Common myeloid progenitor, CD34-positive (primary cell): ENCODE results near the gene TMEM200B.

Source experiments
- CTCF ChIA-PET: fragments of 350-600 bp; sonication (Branson Sonifier 250); formaldehyde crosslinking; loops from one replicate; lab custom pipeline; 2021; ENCODE audit warnings: antibody characterized with exemption; lab: Charles Lee
- POLR2A ChIA-PET: fragments of 350-600 bp; sonication (Branson Sonifier 250); formaldehyde crosslinking; loops from one replicate; lab custom pipeline; 2021; ENCODE audit warnings: antibody characterized with exemption; lab: Charles Lee
- DNase-seq, 3 donors: peaks; one replicate each; pipeline versions ENCODE4 v3.0.0 to v3.0.0-alpha.2; 2013
- H3K27ac ChIP-seq, 2 experiments: 1 replicate in 1 of 2; 2 replicates in 1 of 2; pipeline ENCODE4 v1.7.0; 2013; ENCODE audit warnings: inconsistent platforms in 2 of 2, low read length in 2 of 2, mild to moderate bottlenecking in 2 of 2, low read depth in 1 of 2, moderate library complexity in 1 of 2; ENCODE audit not compliant: severe bottlenecking in 2 of 2, insufficient read depth in 1 of 2, poor library complexity in 1 of 2
- H3K27me3 ChIP-seq, 5 experiments: replicated peaks in 2 of 5; 1 replicate in 3 of 5; 2 replicates in 2 of 5; pipeline versions ENCODE4 v1.6.1 to v1.7.0; 2013; ENCODE audit warnings: low read length in 4 of 5, mild to moderate bottlenecking in 2 of 5, moderate library complexity in 2 of 5, inconsistent platforms in 1 of 5; ENCODE audit not compliant: insufficient read depth in 5 of 5, control insufficient read depth in 4 of 5
- H3K36me3 ChIP-seq, 4 experiments: 1 replicate in 2 of 4; 2 replicates in 2 of 4; pipeline versions ENCODE4 v1.6.1 to v1.7.0; 2013; ENCODE audit warnings: low read length in 3 of 4, control low read depth in 1 of 4, mild to moderate bottlenecking in 1 of 4; ENCODE audit not compliant: control insufficient read depth in 4 of 4, insufficient read depth in 4 of 4
- H3K4me1 ChIP-seq, 4 experiments: 1 replicate in 3 of 4; 2 replicates in 1 of 4; pipeline versions ENCODE4 v1.6.1 to v1.7.1; 2013; ENCODE audit warnings: low read length in 3 of 4, mild to moderate bottlenecking in 3 of 4, control low read depth in 1 of 4, inconsistent platforms in 1 of 4, moderate library complexity in 1 of 4; ENCODE audit not compliant: control insufficient read depth in 4 of 4, insufficient read depth in 4 of 4; ENCODE audit errors: control extremely low read depth in 1 of 4
- H3K4me3 ChIP-seq, 7 experiments: 1 replicate in 4 of 7; 2 replicates in 3 of 7; pipeline versions ENCODE4 v1.5.1 to v1.7.0; 2013; ENCODE audit warnings: mild to moderate bottlenecking in 7 of 7, low read length in 6 of 7, moderate library complexity in 6 of 7, inconsistent platforms in 2 of 7, low read depth in 2 of 7, control low read depth in 1 of 7; ENCODE audit not compliant: insufficient read depth in 4 of 7, control insufficient read depth in 1 of 7; ENCODE audit errors: extremely low read depth in 1 of 7
- H3K9me3 ChIP-seq, 5 experiments: 1 replicate in 4 of 5; 2 replicates in 1 of 5; pipeline versions ENCODE4 v1.6.1 to v1.7.1; 2013; ENCODE audit warnings: low read length in 4 of 5, mild to moderate bottlenecking in 2 of 5, inconsistent platforms in 1 of 5, low read depth in 1 of 5, moderate library complexity in 1 of 5; ENCODE audit not compliant: control insufficient read depth in 4 of 5, insufficient read depth in 2 of 5; ENCODE audit errors: control extremely low read depth in 1 of 5
- WGBS: methylation state at CpG from one replicate; pipeline ENCODE4 v1.1.5; 2013; ENCODE audit not compliant: insufficient coverage; 5-methylcytosine and 5-hydroxymethylcytosine counted together

The TMEM200B gene

DNA sequence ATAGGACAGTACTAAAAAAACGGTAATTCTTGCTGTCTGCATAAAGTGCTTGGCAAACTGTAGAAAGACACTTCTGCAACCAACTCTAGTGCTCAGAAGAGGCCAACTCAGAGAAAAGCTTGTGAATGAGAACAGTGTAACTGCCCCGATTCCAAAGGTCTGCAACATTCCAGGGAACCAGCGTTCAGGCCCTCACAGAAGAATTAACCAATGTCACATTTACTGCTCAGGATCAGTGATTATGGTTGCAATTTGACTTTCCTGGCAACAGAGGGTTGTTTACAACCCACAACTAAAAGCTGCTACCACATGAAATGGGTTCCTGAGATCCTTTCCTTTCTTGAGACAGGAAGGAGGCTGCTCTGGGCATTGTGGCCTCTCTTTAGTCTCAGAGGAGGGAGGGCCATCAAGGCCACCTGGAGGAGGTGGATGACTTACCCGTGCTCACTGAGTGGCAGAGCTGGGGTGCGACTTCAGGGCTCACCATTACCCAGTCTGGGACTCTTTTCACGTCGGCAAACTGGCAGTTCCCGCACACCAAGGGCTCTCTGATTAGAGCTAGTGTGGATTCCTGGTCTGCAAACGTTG, 42.7 kb upstream of the TMEM200B start:
- ChIA-PET POLR2A (interaction anchor here (0.7 kb wide), 1 partner anchor 331 kb away, joined by 3 read pairs; no protein-coding TSS in a partner anchor), CTCF (interaction anchor here (1.1 to 1.9 kb wide), 2 partner anchors 30 to 44 kb away, joined by 3 to 5 read pairs; no protein-coding TSS in a partner anchor)
- Histone ChIP-seq H3K36me3 (peaks cover 21 to 77% (median 35%) of the 10 kb centered on the region in 4 experiments), H3K27me3 (no peaks in the 10 kb centered on the region), H3K4me3 (no peak overlapping the region), H3K9me3 (no peaks in the 10 kb centered on the region), H3K4me1 (no peaks in the 10 kb centered on the region), H3K27ac (peak overlapping the region; percentile 6 to 12)
- WGBS: 98% methylated on average over 9 of the region's 9 CpGs
- DNase-seq: no peak

GRCh38 chr1:29164588-29164987, 40.9 kb upstream of the TMEM200B start:
- no peaks in the 10 kb centered on the region for H3K4me1 ChIP-seq
- no peaks in the 10 kb centered on the region for H3K27me3 ChIP-seq
- H3K4me3 ChIP-seq: no peak overlapping the region
- H3K36me3 ChIP-seq: peaks cover 21 to 80% (median 43%) of the 10 kb centered on the region in 4 experiments
- no peak for DNase-seq
- 100% methylated on average over 1 of the region's 4 CpGs for WGBS
- CTCF ChIA-PET: interaction anchor here (1.2 to 1.8 kb wide), 2 partner anchors 17 to 32 kb away, joined by 3 to 4 read pairs; partner anchors contain the start of gene SRSF4
- POLR2A ChIA-PET: no interaction called here
- no peak overlapping the region for H3K27ac ChIP-seq
- H3K9me3 ChIP-seq: no peaks in the 10 kb centered on the region

DNA sequence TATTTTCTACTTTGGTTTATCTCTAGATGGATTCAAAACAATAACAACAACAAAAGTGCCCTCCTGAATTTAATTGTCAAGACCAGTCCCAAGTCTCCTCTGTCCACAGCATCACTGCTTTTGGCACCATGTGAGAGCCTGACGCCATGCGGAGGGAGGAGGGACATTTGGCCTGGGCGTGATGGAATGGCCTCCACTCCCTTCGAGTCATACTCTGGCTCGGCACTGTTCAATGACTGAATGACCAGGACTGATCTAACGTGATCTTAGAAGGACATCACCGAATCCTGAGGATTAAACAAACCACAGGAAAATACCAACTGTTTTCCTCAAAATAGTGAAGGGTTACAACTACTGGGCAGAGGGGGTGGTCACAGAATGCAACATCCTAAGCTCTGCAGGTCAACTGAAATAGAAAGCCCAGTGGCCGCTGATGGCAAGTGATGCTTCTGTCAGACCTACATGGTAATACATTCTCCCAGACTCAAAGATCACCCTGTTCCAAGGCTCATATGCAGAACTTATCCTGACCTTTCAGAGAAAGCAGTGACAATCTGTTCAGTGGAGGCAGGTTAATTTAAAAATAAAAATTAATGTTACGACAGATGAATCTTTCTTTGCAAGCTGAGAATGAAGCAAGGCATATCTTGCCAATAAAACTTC, 38.9 kb upstream of the TMEM200B start:
- Histone ChIP-seq H3K27me3 (no peaks in the 10 kb centered on the region), H3K4me3 (no peak overlapping the region), H3K36me3 (peaks cover 19 to 85% (median 55%) of the 10 kb centered on the region in 4 experiments), H3K27ac (peak overlapping the region in 1 of 2 experiments; percentile 30), H3K4me1 (no peaks in the 10 kb centered on the region), H3K9me3 (no peaks in the 10 kb centered on the region)
- ChIA-PET CTCF (interaction anchor here (0.8 to 1.8 kb wide), 3 partner anchors 16 to 34 kb away, joined by 3 to 4 read pairs (median 3); partner anchors contain the start of gene SRSF4), POLR2A (no interaction called here)
- no peak for DNase-seq
- 96% methylated on average over 8 of the region's 9 CpGs for WGBS

DNA sequence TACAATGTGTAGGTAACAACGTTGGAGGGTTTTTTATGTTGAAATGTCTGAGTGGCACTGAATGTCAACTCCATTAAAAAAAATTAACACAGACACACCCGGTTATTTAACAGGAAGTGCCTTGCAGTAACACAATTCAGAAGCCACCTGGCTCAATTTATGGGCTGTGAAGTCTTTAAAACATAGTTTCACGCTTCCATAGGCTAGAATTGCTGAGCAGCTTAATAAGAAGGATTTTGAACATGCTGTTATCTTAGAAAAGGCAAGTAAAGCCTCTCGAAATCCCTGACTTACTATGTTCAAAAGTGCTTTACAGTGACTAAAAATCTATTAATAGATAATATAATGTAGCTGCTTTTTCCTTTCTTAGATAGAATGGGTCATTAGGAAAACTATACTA, 38.3 kb upstream of the TMEM200B start:
- Histone ChIP-seq H3K27ac (peak overlapping the region in 1 of 2 experiments; percentile 30), H3K9me3 (no peaks in the 10 kb centered on the region), H3K27me3 (no peaks in the 10 kb centered on the region), H3K4me3 (no peak overlapping the region), H3K36me3 (peaks cover 20 to 88% (median 59%) of the 10 kb centered on the region in 4 experiments), H3K4me1 (no peaks in the 10 kb centered on the region)
- DNase-seq: no peak
- ChIA-PET POLR2A (no interaction called here), CTCF (interaction anchor here (0.8 kb wide), 1 partner anchor 20 kb away, joined by 3 read pairs; the partner anchor contains the start of gene SRSF4)
- WGBS: 100% methylated on average over 1 of the region's 4 CpGs

DNA sequence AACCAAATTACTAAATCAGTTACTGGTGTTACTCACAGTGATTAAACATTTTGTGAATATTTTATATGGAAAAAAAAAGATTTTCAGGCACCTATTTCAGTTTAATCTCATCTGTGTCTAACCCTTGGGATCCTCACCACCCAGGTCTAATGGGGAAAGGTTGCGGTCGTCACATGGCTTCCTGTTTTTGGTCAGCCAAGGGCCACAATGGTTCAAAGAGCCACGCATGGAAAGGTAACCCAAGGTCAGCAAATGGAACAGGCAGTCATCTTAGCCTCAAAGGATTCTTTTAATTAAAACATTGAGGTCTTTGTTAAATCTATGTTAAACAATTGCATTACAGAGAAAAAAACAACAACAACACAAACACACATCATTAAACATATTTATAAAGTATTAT, 36.1 kb upstream of the TMEM200B start:
- no peaks in the 10 kb centered on the region for H3K4me1 ChIP-seq
- no peak overlapping the region for H3K4me3 ChIP-seq
- POLR2A ChIA-PET: interaction anchor here (0.5 kb wide), 1 partner anchor 16 kb away, joined by 3 read pairs; no protein-coding TSS in a partner anchor
- H3K36me3 ChIP-seq: peaks cover 8 to 87% (median 52%) of the 10 kb centered on the region in 4 experiments
- H3K27me3 ChIP-seq: no peaks in the 10 kb centered on the region
- WGBS: 92% methylated on average over 2 of the region's 3 CpGs
- CTCF ChIA-PET: interaction anchor here (0.7 to 1.7 kb wide), 2 partner anchors 35 to 43 kb away, joined by 4 to 8 read pairs; no protein-coding TSS in a partner anchor
- no peak for DNase-seq
- no peak overlapping the region for H3K27ac ChIP-seq
- H3K9me3 ChIP-seq: no peaks in the 10 kb centered on the region

- ChIA-PET CTCF (interaction anchor here (1.7 kb wide), 1 partner anchor 41 kb away, joined by 4 read pairs; no protein-coding TSS in a partner anchor), POLR2A (interaction anchor here (0.6 kb wide), 1 partner anchor 272 kb away, joined by 3 read pairs; no protein-coding TSS in a partner anchor)
- H3K27me3 ChIP-seq: no peaks in the 10 kb centered on the region
- no peak for DNase-seq
- H3K36me3 ChIP-seq: peaks cover 6 to 87% (median 62%) of the 10 kb centered on the region in 4 experiments
- H3K27ac ChIP-seq: peak overlapping the region in 1 of 2 experiments; percentile 52
- no peaks in the 10 kb centered on the region for H3K4me1 ChIP-seq
- no peak overlapping the region for H3K4me3 ChIP-seq
- H3K9me3 ChIP-seq: no peaks in the 10 kb centered on the region
- WGBS: 100% methylated on average over 3 of the region's 3 CpGs
Observed at GRCh38 chr1:29157269-29157601, 33.5 kb upstream of the TMEM200B start.
